Suprapubic skin (tissue), 4 donors: ENCODE results near the gene PTPRCAP. TPM values are rescaled to one million over a fixed set of nuclear protein-coding genes. Genes with fewer than 3 reads are reported as not detected.

ENCODE experiments used
- DNase-seq, 2 donors: peaks; one replicate each; pipeline ENCODE4 v3.0.0-alpha.2; 2019; ENCODE audit warnings: low spot score in 2 of 2
- H3K27ac ChIP-seq: fragments of 200-600 bp; sonication (generic); one replicate; pipeline ENCODE4 v1.5.1; 2019
- H3K27me3 ChIP-seq: fragments of 200-600 bp; sonication (generic); one replicate; pipeline ENCODE4 v1.5.1; 2019
- H3K36me3 ChIP-seq: fragments of 200-600 bp; sonication (generic); one replicate; pipeline ENCODE4 v1.5.1; 2019
- H3K4me1 ChIP-seq: fragments of 200-600 bp; sonication (generic); one replicate; pipeline ENCODE4 v1.5.1; 2019
- H3K4me3 ChIP-seq: fragments of 200-600 bp; sonication (generic); one replicate; pipeline ENCODE4 v1.5.1; 2019; ENCODE audit warnings: mild to moderate bottlenecking
- H3K9me3 ChIP-seq: fragments of 200-600 bp; sonication (generic); one replicate; pipeline ENCODE4 v1.5.1; 2019
- EP300 ChIP-seq: sonication (generic); formaldehyde crosslinking; IDR thresholded peaks from one replicate; pipeline ENCODE4 v1.6.1; 2017; ENCODE audit warnings: antibody characterized with exemption
- POLR2A ChIP-seq, 2 donors: fragments of 450-650 bp; IDR thresholded peaks; one replicate each; pipeline ENCODE4 v1.6.1; 2017; ENCODE audit warnings: antibody characterized with exemption in 2 of 2, mild to moderate bottlenecking in 2 of 2, moderate library complexity in 2 of 2
- POLR2AphosphoS5 ChIP-seq, 3 donors: sonication (generic); formaldehyde crosslinking; IDR thresholded peaks; one replicate each; pipeline ENCODE4 v1.6.1; 2017; ENCODE audit warnings: antibody characterized with exemption in 3 of 3
- WGBS: methylation state at CpG from one replicate; pipeline ENCODE4 v1.1.5; 2018; 5-methylcytosine and 5-hydroxymethylcytosine counted together
- total RNA-seq, 4 donors: library from RNA; depleted of rRNA; stranded (reverse); fragments of >200 nt; gene quantifications; one replicate each; pipeline ENCODE4 v1.1.0, GENCODE V29; 2016
- TF ChIP-seq, protein P1 (sequence below), 2 donors: fragments of 200-600 bp in 1 of 2; fragments of 450-650 bp in 1 of 2; sonication (generic) in 1 of 2; IDR thresholded peaks; one replicate each; pipeline ENCODE4 v1.5.1; 2016 to 2019; ENCODE audit warnings: antibody characterized with exemption in 2 of 2, mild to moderate bottlenecking in 1 of 2, moderate library complexity in 1 of 2

The PTPRCAP gene
- total RNA-seq, 4 donors from 2014 or later, result 0.59 to 4.3 (median 2.0) TPM

DNA sequence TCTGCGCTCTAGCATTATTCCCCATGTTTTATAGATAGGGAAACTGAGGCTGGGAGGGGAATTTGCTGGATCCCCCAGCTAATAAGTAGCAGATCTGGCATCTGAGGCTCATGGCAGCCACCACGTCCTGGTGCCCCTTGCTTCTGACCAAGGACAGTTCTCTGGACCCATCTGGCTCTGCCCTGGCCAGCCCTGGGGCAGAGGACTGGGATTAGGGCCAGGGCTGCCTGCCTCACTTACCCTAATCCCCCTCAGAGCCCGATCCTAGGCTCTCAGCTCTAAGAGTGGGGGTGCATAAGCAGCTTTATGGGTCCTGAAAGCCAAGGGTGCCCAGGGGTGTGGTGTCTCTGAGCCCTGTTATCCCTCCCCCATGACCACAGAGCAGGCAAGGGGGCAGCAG, 17.6 kb upstream of the PTPRCAP start, which contains the start of gene CABP4:
Gene CABP4 (plus strand): TSS at position 301 of the 400 bp plus-strand sequence. CDS start 70 bp downstream, at position 371.
- WGBS, result 88% methylated on average over 3 of the region's 3 CpGs
- Histone ChIP-seq H3K9me3 (no peaks in the 10 kb centered on the region), H3K4me1 (no peaks in the 10 kb centered on the region), H3K4me3 (no peak within 1 kb of the TSS), H3K27me3 (no peaks in the 10 kb centered on the region), H3K27ac (no peak within 1 kb of the TSS), H3K36me3 (no peaks in the 10 kb centered on the region)
- TF ChIP-seq, protein P1, sequence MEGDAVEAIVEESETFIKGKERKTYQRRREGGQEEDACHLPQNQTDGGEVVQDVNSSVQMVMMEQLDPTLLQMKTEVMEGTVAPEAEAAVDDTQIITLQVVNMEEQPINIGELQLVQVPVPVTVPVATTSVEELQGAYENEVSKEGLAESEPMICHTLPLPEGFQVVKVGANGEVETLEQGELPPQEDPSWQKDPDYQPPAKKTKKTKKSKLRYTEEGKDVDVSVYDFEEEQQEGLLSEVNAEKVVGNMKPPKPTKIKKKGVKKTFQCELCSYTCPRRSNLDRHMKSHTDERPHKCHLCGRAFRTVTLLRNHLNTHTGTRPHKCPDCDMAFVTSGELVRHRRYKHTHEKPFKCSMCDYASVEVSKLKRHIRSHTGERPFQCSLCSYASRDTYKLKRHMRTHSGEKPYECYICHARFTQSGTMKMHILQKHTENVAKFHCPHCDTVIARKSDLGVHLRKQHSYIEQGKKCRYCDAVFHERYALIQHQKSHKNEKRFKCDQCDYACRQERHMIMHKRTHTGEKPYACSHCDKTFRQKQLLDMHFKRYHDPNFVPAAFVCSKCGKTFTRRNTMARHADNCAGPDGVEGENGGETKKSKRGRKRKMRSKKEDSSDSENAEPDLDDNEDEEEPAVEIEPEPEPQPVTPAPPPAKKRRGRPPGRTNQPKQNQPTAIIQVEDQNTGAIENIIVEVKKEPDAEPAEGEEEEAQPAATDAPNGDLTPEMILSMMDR (IDR thresholded peaks at IDR 0.05), result no peak
- no peak for TF ChIP-seq POLR2A (IDR thresholded peaks at IDR 0.05)
- TF ChIP-seq POLR2AphosphoS5 (IDR thresholded peaks at IDR 0.05), result no peak
- no peak for TF ChIP-seq EP300
- no peak for DNase-seq

DNA sequence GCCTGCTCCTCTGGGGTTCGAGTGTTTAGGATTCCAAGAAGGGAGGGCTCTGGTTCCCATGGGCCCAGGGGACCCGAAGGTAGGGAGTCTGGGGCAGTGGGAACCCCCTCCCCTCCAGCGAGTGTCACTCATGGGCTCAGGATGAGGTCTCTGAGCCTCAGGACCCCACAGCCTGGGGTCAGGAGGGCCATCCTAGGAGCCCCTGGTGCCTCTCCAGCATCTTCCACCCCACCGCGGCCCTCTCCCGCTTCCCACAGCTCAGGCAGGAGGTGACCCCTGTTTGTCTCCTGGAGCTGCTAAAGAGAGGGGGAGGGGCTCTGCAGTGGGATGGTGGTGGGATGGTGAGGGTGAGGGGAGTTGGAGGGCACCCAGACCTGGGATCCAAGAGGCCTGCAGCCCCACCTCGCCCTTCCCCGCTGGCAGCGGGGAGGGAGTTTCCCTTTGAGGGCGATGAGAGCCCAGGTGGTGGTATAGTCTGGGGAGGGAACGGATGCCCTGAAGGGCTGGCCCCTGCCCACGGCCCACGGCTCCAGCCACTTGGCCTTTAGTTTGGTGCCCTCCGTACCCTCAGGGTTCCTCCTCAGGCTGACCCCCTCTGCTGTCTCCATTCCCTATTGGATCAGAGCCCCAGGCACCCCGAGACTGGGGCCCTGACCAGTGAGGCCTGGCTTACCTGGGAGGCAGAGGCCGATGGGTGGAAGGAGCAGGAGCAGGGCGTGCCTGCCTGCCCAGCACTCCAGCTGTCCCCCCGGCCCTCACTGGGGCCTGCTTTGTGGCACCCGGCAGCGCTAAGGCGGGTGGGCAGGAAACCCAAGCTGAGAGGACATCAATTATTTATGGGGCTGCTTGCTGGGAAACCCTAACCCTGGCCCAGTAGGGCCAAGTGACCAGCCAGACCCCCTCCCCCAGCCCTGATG, 16.6 kb upstream of the PTPRCAP start:
- Histone ChIP-seq H3K9me3 (no peaks in the 10 kb centered on the region), H3K36me3 (no peaks in the 10 kb centered on the region), H3K4me1 (no peaks in the 10 kb centered on the region), H3K4me3 (no peak overlapping the region), H3K27ac (no peak overlapping the region), H3K27me3 (no peaks in the 10 kb centered on the region)
- WGBS, result 86% methylated on average over 10 of the region's 21 CpGs
- no peak for DNase-seq
- no peak for TF ChIP-seq POLR2A (IDR thresholded peaks at IDR 0.05)
- TF ChIP-seq POLR2AphosphoS5 (IDR thresholded peaks at IDR 0.05), result no peak
- TF ChIP-seq EP300, result no peak
- TF ChIP-seq, protein P1 (IDR thresholded peaks at IDR 0.05), result no peak

- H3K4me3 ChIP-seq, result no peak within 1 kb of the TSS
- TF ChIP-seq EP300, result no peak
- TF ChIP-seq, protein P1 (IDR thresholded peaks at IDR 0.05), result no peak
- no peak for TF ChIP-seq POLR2A (IDR thresholded peaks at IDR 0.05)
- TF ChIP-seq POLR2AphosphoS5 (IDR thresholded peaks at IDR 0.05), result no peak
- no peaks in the 10 kb centered on the region for H3K9me3 ChIP-seq
- no peak for DNase-seq
- no peaks in the 10 kb centered on the region for H3K4me1 ChIP-seq
- no peaks in the 10 kb centered on the region for H3K27me3 ChIP-seq
- H3K36me3 ChIP-seq, result no peaks in the 10 kb centered on the region
- 88% methylated on average over 8 of the region's 33 CpGs for WGBS
- H3K27ac ChIP-seq, result no peak within 1 kb of the TSS
These were observed 14.9 kb upstream of the PTPRCAP start, which contains the start of gene GPR152 for GRCh38 chr11:67452141-67452952. GPR152 (minus strand) TSS chr11:67452729; CDS start chr11:67452724, 5 bp downstream.

GRCh38 chr11:67451658-67451976, 14.1 kb upstream of the PTPRCAP start:
- no peaks in the 10 kb centered on the region for H3K4me1 ChIP-seq
- no peak overlapping the region for H3K27ac ChIP-seq
- WGBS, result 94% methylated on average over 14 of the region's 14 CpGs
- TF ChIP-seq, protein P1 (IDR thresholded peaks at IDR 0.05), result no peak
- TF ChIP-seq POLR2A (IDR thresholded peaks at IDR 0.05) (no peak), POLR2AphosphoS5 (IDR thresholded peaks at IDR 0.05) (no peak), EP300 (no peak)
- H3K36me3 ChIP-seq, result no peaks in the 10 kb centered on the region
- DNase-seq, result peak in 1 of 2 donors; percentile 51
- H3K27me3 ChIP-seq, result no peaks in the 10 kb centered on the region
- no peak overlapping the region for H3K4me3 ChIP-seq
- H3K9me3 ChIP-seq, result no peaks in the 10 kb centered on the region
